Fibroblast of lung (primary cell): ENCODE data around the gene PRAMEF1. TPM values are rescaled to one million over a fixed set of nuclear protein-coding genes. Genes with fewer than 3 reads are reported as not detected.

Experiments used
- DNase-seq, 2 donors: peaks; one replicate each; pipeline versions ENCODE4 v3.0.0 to v3.0.0-alpha.2; 2010; ENCODE audit warnings: low read depth in 2 of 2
- H2AFZ ChIP-seq: 2 replicates; pipeline ENCODE4 v1.5.1; 2012; ENCODE audit warnings: low read length, control low read depth, inconsistent platforms
- H3K27ac ChIP-seq: 2 replicates; pipeline ENCODE4 v1.5.1; 2011; ENCODE audit warnings: low read length, control low read depth; ENCODE audit not compliant: insufficient read depth
- H3K27me3 ChIP-seq: 2 replicates; pipeline ENCODE4 v1.5.1; 2011; ENCODE audit warnings: mild to moderate bottlenecking, low read length; ENCODE audit not compliant: control insufficient read depth, insufficient read depth
- H3K36me3 ChIP-seq: 2 replicates; pipeline ENCODE4 v1.5.1; 2011; ENCODE audit warnings: low read length; ENCODE audit not compliant: control insufficient read depth, insufficient read depth
- H3K4me1 ChIP-seq: 2 replicates; pipeline ENCODE4 v1.5.1; 2011; ENCODE audit warnings: low read length; ENCODE audit not compliant: control insufficient read depth, insufficient read depth; ENCODE audit errors: extremely low read depth
- H3K4me2 ChIP-seq: 2 replicates; pipeline ENCODE4 v1.5.1; 2011; ENCODE audit warnings: low read length, control low read depth; ENCODE audit not compliant: insufficient read depth; ENCODE audit errors: extremely low read depth
- H3K4me3 ChIP-seq, 4 experiments: fragments of 200-600 bp in 1 of 4; sonication (generic) in 1 of 4; replicated peaks in 1 of 4; 2 replicates each; pipeline ENCODE4 v1.5.1; 2011 to 2016; ENCODE audit warnings: low read length in 4 of 4, low read depth in 3 of 4, mild to moderate bottlenecking in 3 of 4, control low read depth in 2 of 4, inconsistent platforms in 1 of 4, mixed read lengths in 1 of 4; ENCODE audit not compliant: insufficient read depth in 1 of 4; ENCODE audit errors: control extremely low read depth in 1 of 4
- H3K79me2 ChIP-seq: 2 replicates; pipeline ENCODE4 v1.5.1; 2012; ENCODE audit warnings: mild to moderate bottlenecking, low read length, inconsistent platforms; ENCODE audit not compliant: control insufficient read depth, insufficient read depth
- H3K9ac ChIP-seq: 2 replicates; pipeline ENCODE4 v1.5.1; 2011; ENCODE audit warnings: mild to moderate bottlenecking, low read length, control low read depth; ENCODE audit not compliant: insufficient read depth
- H3K9me3 ChIP-seq: 2 replicates; pipeline ENCODE4 v1.5.1; 2012; ENCODE audit warnings: low read depth, low read length; ENCODE audit not compliant: control insufficient read depth, insufficient read depth
- H4K20me1 ChIP-seq: 2 replicates; pipeline ENCODE4 v1.5.1; 2011; ENCODE audit warnings: low read length; ENCODE audit not compliant: control insufficient read depth, insufficient read depth; ENCODE audit errors: extremely low read depth
- CTCF ChIP-seq, 2 donors: IDR thresholded peaks in 1 of 2; conservative IDR thresholded peaks in 1 of 2; 1 replicate in 1 of 2; 2 replicates in 1 of 2; pipeline ENCODE4 v1.5.1; 2011 to 2012; ENCODE audit warnings: low read length in 2 of 2, control low read depth in 1 of 2, inconsistent platforms in 1 of 2, low read depth in 1 of 2, mild to moderate bottlenecking in 1 of 2
- EZH2 ChIP-seq: IDR thresholded peaks from 2 replicates; pipeline ENCODE4 v1.5.1; 2012; ENCODE audit warnings: low read length, control low read depth, mild to moderate bottlenecking; ENCODE audit errors: missing control alignments
- polyA plus RNA-seq, 2 donors: library from polyadenylated mRNA; depleted of rRNA in 1 of 2; stranded (reverse) in 1 of 2; unstranded in 1 of 2; fragments of >200 nt; gene quantifications; 2 replicates each; pipeline ENCODE4 v1.2.1, GENCODE V29; 2011 to 2012; ENCODE audit warnings: missing spikeins in 1 of 2
- total RNA-seq: library from RNA; depleted of rRNA; stranded (reverse); fragments of >200 nt; gene quantifications from 2 replicates; pipeline ENCODE4 v1.2.1, GENCODE V29; 2014

The PRAMEF1 gene
- total and polyA plus RNA-seq, 2 donors (not counting 1 experiment from before 2014, with no cell fraction given): not detected

GRCh38 chr1:12756273-12756672 lies 34.9 kb upstream of the PRAMEF1 start:
- H3K27ac ChIP-seq: no peak overlapping the region
- no peaks in the 10 kb centered on the region for H3K79me2 ChIP-seq
- H3K36me3 ChIP-seq: no peaks in the 10 kb centered on the region
- no peaks in the 10 kb centered on the region for H3K27me3 ChIP-seq
- H4K20me1 ChIP-seq: no peaks in the 10 kb centered on the region
- H3K9ac ChIP-seq: no peak overlapping the region
- TF ChIP-seq CTCF (conservative IDR thresholded peaks at IDR 0.05 in 1 of 2, IDR thresholded peaks at IDR 0.05 in 1 of 2; ENCODE audit: low read depth in 1 of 2, low read length in 2 of 2): no peak
- no peak for TF ChIP-seq EZH2
- no peaks in the 10 kb centered on the region for H3K4me1 ChIP-seq
- no peak for DNase-seq
- no peak overlapping the region for H3K4me3 ChIP-seq
- no peak overlapping the region for H3K4me2 ChIP-seq
- no peak overlapping the region for H2AFZ ChIP-seq
- no peaks in the 10 kb centered on the region for H3K9me3 ChIP-seq

GRCh38 chr1:12756768-12757413 lies 34.3 kb upstream of the PRAMEF1 start:
- Histone ChIP-seq H3K4me2 (no peak overlapping the region), H3K79me2 (no peaks in the 10 kb centered on the region), H3K27me3 (no peaks in the 10 kb centered on the region), H3K36me3 (no peaks in the 10 kb centered on the region), H3K27ac (no peak overlapping the region), H3K9me3 (no peaks in the 10 kb centered on the region), H2AFZ (no peak overlapping the region), H4K20me1 (no peaks in the 10 kb centered on the region), H3K4me1 (no peaks in the 10 kb centered on the region), H3K4me3 (no peak overlapping the region), H3K9ac (no peak overlapping the region)
- no peak for DNase-seq
- no peak for TF ChIP-seq EZH2
- TF ChIP-seq CTCF (conservative IDR thresholded peaks at IDR 0.05 in 1 of 2, IDR thresholded peaks at IDR 0.05 in 1 of 2; ENCODE audit: low read depth in 1 of 2, low read length in 2 of 2): no peak

- Histone ChIP-seq H2AFZ (no peak overlapping the region), H3K27ac (no peak overlapping the region), H3K9me3 (no peaks in the 10 kb centered on the region), H4K20me1 (no peaks in the 10 kb centered on the region), H3K4me1 (no peaks in the 10 kb centered on the region), H3K9ac (no peak overlapping the region), H3K36me3 (no peaks in the 10 kb centered on the region), H3K4me2 (no peak overlapping the region), H3K4me3 (no peak overlapping the region), H3K27me3 (no peaks in the 10 kb centered on the region), H3K79me2 (no peaks in the 10 kb centered on the region)
- DNase-seq: no peak
- TF ChIP-seq EZH2 (no peak), CTCF (conservative IDR thresholded peaks at IDR 0.05 in 1 of 2, IDR thresholded peaks at IDR 0.05 in 1 of 2; ENCODE audit: low read depth in 1 of 2, low read length in 2 of 2) (no peak)
Measured at GRCh38 chr1:12757836-12758235, 33.4 kb upstream of the PRAMEF1 start.
